Cardiac muscle cell (in vitro differentiated cells and primary cell): ENCODE data around the gene F11R. TPM values are rescaled to one million over a fixed set of nuclear protein-coding genes. Genes with fewer than 3 reads are reported as not detected.
A peak's percentile ranks its signal among the peaks of the same experiment; 100 is the strongest.
"Not testable (repeated sequence)": the region's sequence is repeated elsewhere in the genome, so short reads cannot be mapped to it uniquely, and the experiment has no call there.

Experiments
- DNase-seq, 2 donors: peaks; one replicate each; pipeline versions ENCODE4 v3.0.0 to v3.0.0-alpha.2; 2010 to 2017; ENCODE audit warnings: low read depth in 1 of 2, low spot score in 1 of 2
- H3K27ac ChIP-seq: fragments of 200-600 bp; sonication (generic); 2 replicates; pipeline ENCODE4 v1.5.1; 2016
- H3K27me3 ChIP-seq: fragments of 200-600 bp; sonication (generic); 2 replicates; pipeline ENCODE4 v1.6.0; 2016; ENCODE audit warnings: control low read depth
- H3K36me3 ChIP-seq: fragments of 200-600 bp; sonication (generic); 2 replicates; pipeline ENCODE4 v1.5.1; 2016; ENCODE audit warnings: control low read depth
- H3K4me1 ChIP-seq: fragments of 200-600 bp; sonication (generic); 2 replicates; pipeline ENCODE4 v1.8.1; 2017; ENCODE audit warnings: low read depth, mild to moderate bottlenecking, mixed run types
- H3K4me3 ChIP-seq: fragments of 200-600 bp; sonication (generic); 2 replicates; pipeline ENCODE4 v1.5.1; 2016; ENCODE audit warnings: mild to moderate bottlenecking
- H3K9me3 ChIP-seq: fragments of 200-600 bp; sonication (generic); 2 replicates; pipeline ENCODE4 v1.5.1; 2017; ENCODE audit warnings: low read depth, mild to moderate bottlenecking, control low read depth
- CTCF ChIP-seq: IDR thresholded peaks from 2 replicates; pipeline ENCODE4 v1.5.1; 2012; ENCODE audit warnings: low read depth, mild to moderate bottlenecking, low read length
- polyA plus RNA-seq: library from polyadenylated mRNA; unstranded; fragments of >200 nt; fragmentation: Nextera tagmentation; extraction: Ambion mirVana; gene quantifications from 2 replicates; pipeline ENCODE4 v1.2.1, GENCODE V29; 2016
- total RNA-seq: library from RNA; depleted of rRNA; stranded (reverse); fragments of >200 nt; gene quantifications from 2 replicates; pipeline ENCODE4 v1.2.3, GENCODE V29; 2016

F11R gene
- total and polyA plus RNA-seq, 2 experiments from 2014 or later = 90.1 to 93.7 TPM

GRCh38 chr1:161000736-161001480 is 20.0 kb downstream of the F11R start:
- Histone ChIP-seq H3K4me1 (peaks cover 30% of the 10 kb centered on the region), H3K27ac (peak overlapping the region; percentile 75), H3K4me3 (no peak overlapping the region), H3K36me3 (peaks cover 35% of the 10 kb centered on the region), H3K27me3 (no peaks in the 10 kb centered on the region), H3K9me3 (no peaks in the 10 kb centered on the region)
- TF ChIP-seq CTCF = no peak
- DNase-seq = peak in 1 of 2 donors; percentile 29

GRCh38 chr1:160999376-160999775 is 21.6 kb downstream of the F11R start:
- no peak overlapping the region for H3K4me3 ChIP-seq
- H3K36me3 ChIP-seq = peaks cover 35% of the 10 kb centered on the region
- H3K27me3 ChIP-seq = no peaks in the 10 kb centered on the region
- peak overlapping the region; percentile 84 for H3K27ac ChIP-seq
- H3K4me1 ChIP-seq = peaks cover 30% of the 10 kb centered on the region
- H3K9me3 ChIP-seq = no peaks in the 10 kb centered on the region
- no peak for TF ChIP-seq CTCF
- DNase-seq = no peak

- DNase-seq = peak; percentile 74 to 91
- Histone ChIP-seq H3K27me3 (no peaks in the 10 kb centered on the region), H3K36me3 (peaks cover 35% of the 10 kb centered on the region), H3K9me3 (no peaks in the 10 kb centered on the region), H3K4me1 (peaks cover 33% of the 10 kb centered on the region), H3K27ac (peak overlapping the region; percentile 84), H3K4me3 (no peak overlapping the region)
- TF ChIP-seq CTCF = peak; percentile 95
These were observed 23.5 kb downstream of the F11R start for GRCh38 chr1:160997323-160998038.

- H3K4me3 ChIP-seq = no peak overlapping the region
- H3K27me3 ChIP-seq = no peaks in the 10 kb centered on the region
- peak overlapping the region; percentile 0 for H3K27ac ChIP-seq
- no peaks in the 10 kb centered on the region for H3K9me3 ChIP-seq
- H3K4me1 ChIP-seq = peaks cover 20% of the 10 kb centered on the region
- TF ChIP-seq CTCF = no peak
- H3K36me3 ChIP-seq = peaks cover 35% of the 10 kb centered on the region
- DNase-seq = no peak
These were observed 24.8 kb downstream of the F11R start for GRCh38 chr1:160996178-160996577.

GRCh38 chr1:160993544-160994193 is 27.3 kb downstream of the F11R start:
- peak; percentile 51 for TF ChIP-seq CTCF
- Histone ChIP-seq H3K4me1 (peaks cover 13% of the 10 kb centered on the region), H3K4me3 (no peak overlapping the region), H3K36me3 (peaks cover 11% of the 10 kb centered on the region), H3K9me3 (no peaks in the 10 kb centered on the region), H3K27me3 (no peaks in the 10 kb centered on the region), H3K27ac (peak overlapping the region; percentile 17)
- DNase-seq = peak in 1 of 2 donors; percentile 92

- DNase-seq, H3K9me3 ChIP-seq, H3K4me1 ChIP-seq, H3K4me3 ChIP-seq, H3K27me3 ChIP-seq, H3K27ac ChIP-seq, H3K36me3 ChIP-seq: not testable (repeated sequence)
These were observed 28.9 kb downstream of the F11R start for GRCh38 chr1:160992036-160992435.
